K562 (cell line): ENCODE results near the gene NEU1. TPM values are rescaled to one million over a fixed set of nuclear protein-coding genes. Genes with fewer than 3 reads are reported as not detected.

Experiments used
- DPF2 ChIP-seq: fragments of 450-650 bp; IDR thresholded peaks from 2 replicates; pipeline ENCODE4 v1.6.1; 2016
- GABPB1 ChIP-seq: sonication (generic); formaldehyde crosslinking; IDR thresholded peaks from 2 replicates; pipeline ENCODE4 v1.8.0; 2022; ENCODE audit warnings: mild to moderate bottlenecking, missing genetic modification reagents
- GATA2 ChIP-seq: sonication (generic); formaldehyde crosslinking; IDR thresholded peaks from 2 replicates; pipeline ENCODE4 v1.4.0; 2020; ENCODE audit warnings: mild to moderate bottlenecking, missing genetic modification reagents
- KLF6 ChIP-seq: fragments of 250-450 bp; sonication (Bioruptor Pico); IDR thresholded peaks from 2 replicates; pipeline ENCODE4 v1.4.0; 2020; ENCODE audit warnings: mild to moderate bottlenecking, moderate library complexity, borderline replicate concordance
- LCOR ChIP-seq: sonication (generic); formaldehyde crosslinking; IDR thresholded peaks from 2 replicates; pipeline ENCODE4 v1.8.0; 2022; ENCODE audit warnings: mild to moderate bottlenecking, missing genetic modification reagents
- MIER1 ChIP-seq: fragments of 450-650 bp; IDR thresholded peaks from 2 replicates; pipeline ENCODE4 v1.6.1; 2016; ENCODE audit warnings: antibody characterized with exemption, mild to moderate bottlenecking, low read depth
- NBN ChIP-seq: fragments of 450-650 bp; IDR thresholded peaks from 2 replicates; pipeline ENCODE4 v1.6.1; 2016; ENCODE audit warnings: low read depth, mild to moderate bottlenecking
- PHB ChIP-seq: fragments of 250-450 bp; sonication (Bioruptor Pico); IDR thresholded peaks from 2 replicates; pipeline ENCODE4 v1.5.0; 2021
- PREB ChIP-seq: sonication (generic); formaldehyde crosslinking; IDR thresholded peaks from 2 replicates; pipeline ENCODE4 v1.8.1; 2023; ENCODE audit warnings: mild to moderate bottlenecking, missing genetic modification reagents
- SIX5 ChIP-seq, 2 experiments: IDR thresholded peaks; 2 replicates each; pipeline ENCODE4 v1.6.1; 2011; ENCODE audit warnings: low read length in 2 of 2, borderline replicate concordance in 1 of 2, low read depth in 1 of 2, mild to moderate bottlenecking in 1 of 2, moderate library complexity in 1 of 2; ENCODE audit not compliant: insufficient read depth in 1 of 2
- ZMIZ1 ChIP-seq, 2 experiments: fragments of 150-350 bp in 1 of 2; IDR thresholded peaks; 2 replicates each; pipeline ENCODE4 v1.6.1; 2012 to 2016; ENCODE audit warnings: low read depth in 2 of 2, low read length in 2 of 2, mild to moderate bottlenecking in 1 of 2, moderate library complexity in 1 of 2
- ZNF133 ChIP-seq: fragments of 250-450 bp; sonication (Bioruptor Pico); IDR thresholded peaks from 2 replicates; pipeline ENCODE4 v1.4.0; 2020; ENCODE audit warnings: mild to moderate bottlenecking
- ZNF134 ChIP-seq: fragments of 250-450 bp; sonication (Bioruptor Pico); conservative IDR thresholded peaks from 2 replicates; pipeline ENCODE4 v1.4.0; 2020
- ZNF212 ChIP-seq: fragments of 450-650 bp; formaldehyde crosslinking; IDR thresholded peaks from 2 replicates; pipeline ENCODE4 v1.4.0; 2020; ENCODE audit warnings: mild to moderate bottlenecking
- ZNF347 ChIP-seq: fragments of 450-650 bp; formaldehyde crosslinking; IDR thresholded peaks from 2 replicates; pipeline ENCODE4 v1.4.0; 2020; ENCODE audit warnings: low read depth, mild to moderate bottlenecking, moderate library complexity
- ZNF79 ChIP-seq: fragments of 250-450 bp; sonication (Bioruptor Pico); IDR thresholded peaks from 2 replicates; pipeline ENCODE4 v1.4.0; 2020; ENCODE audit warnings: low read depth, mild to moderate bottlenecking, moderate library complexity
- polyA plus RNA-seq, 8 experiments: library from polyadenylated mRNA; depleted of rRNA in 4 of 8; stranded (reverse) in 5 of 8; unstranded in 3 of 8; fragments of >200 nt; fragmentation: Nextera tagmentation in 2 of 8; fragmentation: Illumina TruSeq in 1 of 8; extraction: Ambion mirVana in 2 of 8; extraction: Trizol in 1 of 8; gene quantifications; 2 replicates each; pipeline versions ENCODE4 v1.2.1 to v1.2.3, GENCODE V29; 2011 to 2014; ENCODE audit warnings: inconsistent platforms in 1 of 8, missing spikeins in 1 of 8
- total RNA-seq, 7 experiments: library from RNA; depleted of rRNA in 6 of 7; stranded (reverse); fragments of >200 nt in 6 of 7; fragmentation: Illumina TruSeq in 2 of 7; extraction: Trizol in 2 of 7; gene quantifications; 2 replicates each; pipeline versions ENCODE4 v1.2.1 to v1.2.3, GENCODE V29; 2011 to 2021; ENCODE audit warnings: low replicate concordance in 1 of 7
- TF ChIP-seq, protein P1 (sequence below): fragments of 250-450 bp; sonication (Bioruptor Pico); IDR thresholded peaks from 2 replicates; pipeline ENCODE4 v1.5.0; 2021; ENCODE audit warnings: mild to moderate bottlenecking, moderate library complexity
- TF ChIP-seq, protein P2 (sequence below): sonication (generic); formaldehyde crosslinking; IDR thresholded peaks from 2 replicates; pipeline ENCODE4 v1.8.1; 2023; ENCODE audit warnings: mild to moderate bottlenecking, missing genetic modification reagents

The NEU1 gene
- total and polyA plus RNA-seq, 9 of the 15 experiments (the other 6 are each of a cell fraction or from before 2014, with no cell fraction given) = 14.8 to 67.8 (median 51.0) TPM

DNA sequence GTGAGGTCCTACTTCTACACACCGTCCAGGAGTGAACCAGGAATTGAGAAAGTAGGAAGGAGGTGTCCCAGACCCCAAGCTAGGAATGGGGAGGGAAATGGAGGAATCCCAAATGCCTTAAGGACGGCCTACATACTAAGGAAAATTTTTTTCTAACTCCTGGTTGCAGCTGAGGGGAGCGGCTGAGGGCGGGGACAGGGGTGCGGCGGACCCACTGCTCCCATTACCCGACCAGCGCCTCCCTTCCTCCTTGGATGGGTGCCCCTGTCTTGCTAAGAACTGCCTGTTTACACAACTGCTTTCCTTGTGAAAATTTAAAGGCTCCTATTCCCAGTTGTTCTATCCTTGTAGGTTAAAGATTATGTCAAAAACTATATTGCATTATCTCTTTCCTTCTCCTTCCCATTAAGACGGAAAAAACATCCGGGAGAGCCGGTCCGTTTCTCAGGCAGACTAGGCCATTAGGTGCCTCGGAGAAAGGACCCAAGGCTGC lies 35.8 kb downstream of the NEU1 start (continued):
- TF ChIP-seq ZMIZ1 (IDR thresholded peaks at IDR 0.05; ENCODE audit: low read depth in 2 of 2, low read length in 2 of 2) (peak in 1 of 2 experiments; percentile 50; a peak in 2 of 4 replicates), ZNF347 (0 out of 2 replicates have a peak, but pooled peaks have one; percentile 71), MIER1 (no peak), GATA2 (CRISPR knock-in tag) (no peak), DPF2 (no peak), KLF6 (CRISPR knock-in tag) (peak; percentile 89), PREB (CRISPR knock-in tag) (0 out of 2 replicates have a peak, but pooled peaks have one; percentile 67), SIX5 (IDR thresholded peaks at IDR 0.05; ENCODE audit: borderline replicate concordance in 1 of 2, insufficient read depth in 1 of 2, low read depth in 1 of 2, low read length in 2 of 2) (no peak), NBN (no peak), GABPB1 (CRISPR knock-in tag) (peak; percentile 55; the same call in 1 of the 2 replicates), ZNF79 (0 out of 2 replicates have a peak, but pooled peaks have one; percentile 16), ZNF134 (CRISPR knock-in tag) (no peak), LCOR (CRISPR knock-in tag) (no peak; the same call in 1 of the 2 replicates), ZNF212 (peak; percentile 82; the same call in 1 of the 2 replicates), PHB (CRISPR knock-in tag) (0 out of 2 replicates have a peak, but pooled peaks have one; percentile 41), ZNF133 (CRISPR knock-in tag) (peak; percentile 48; the same call in 1 of the 2 replicates)
- TF ChIP-seq, protein P1, sequence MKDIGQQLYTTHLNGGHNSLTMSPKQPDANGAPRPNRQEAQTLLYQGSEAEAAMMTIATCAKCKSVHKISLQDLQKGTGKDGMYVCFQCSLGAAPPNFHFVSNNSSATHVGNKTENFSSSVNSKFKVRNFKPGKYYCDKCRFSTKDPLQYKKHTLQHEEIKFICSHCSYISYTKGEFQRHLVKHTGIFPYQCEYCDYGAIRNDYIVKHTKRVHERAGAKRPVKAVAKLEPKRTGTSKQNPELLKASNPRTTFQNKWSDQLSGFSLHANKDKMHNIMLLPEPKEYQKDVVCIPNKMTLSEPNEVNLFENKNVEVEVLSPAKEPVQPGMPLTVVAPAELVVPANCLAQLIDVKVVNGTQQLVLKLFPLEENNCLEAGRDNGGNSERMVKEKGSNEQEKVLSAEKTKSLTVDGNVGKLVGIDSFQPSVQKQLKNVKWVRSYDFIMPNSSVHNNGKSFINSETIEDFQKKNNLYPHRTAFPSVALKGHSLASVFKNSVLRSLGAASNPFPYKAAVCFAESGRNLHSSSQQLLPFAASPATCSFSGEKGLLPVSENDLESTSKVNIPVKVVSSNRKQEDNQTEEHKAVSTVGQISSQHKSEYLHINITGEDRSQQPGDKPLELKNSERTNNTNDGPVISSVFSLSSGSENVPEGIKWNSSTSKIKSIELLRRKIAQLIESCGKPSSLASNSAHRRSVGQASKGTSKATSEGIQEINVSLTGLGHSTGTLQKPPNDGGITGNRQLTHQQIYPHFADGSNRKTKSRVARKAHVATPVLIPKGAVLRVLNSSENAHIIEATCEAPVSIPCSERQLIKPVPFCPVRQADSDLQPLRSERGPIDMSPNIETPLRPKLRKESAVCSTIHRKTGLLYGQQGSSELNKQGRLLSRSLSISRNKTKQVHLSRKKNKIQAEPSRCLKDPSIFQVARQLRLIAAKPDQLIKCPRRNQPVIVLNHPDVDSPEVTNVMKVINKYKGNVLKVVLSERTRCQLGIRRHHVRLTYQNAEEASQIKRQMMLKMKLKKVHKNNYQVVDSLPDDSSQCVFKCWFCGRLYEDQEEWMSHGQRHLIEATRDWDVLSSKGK (CRISPR knock-in tag) = no peak
- TF ChIP-seq, protein P2, sequence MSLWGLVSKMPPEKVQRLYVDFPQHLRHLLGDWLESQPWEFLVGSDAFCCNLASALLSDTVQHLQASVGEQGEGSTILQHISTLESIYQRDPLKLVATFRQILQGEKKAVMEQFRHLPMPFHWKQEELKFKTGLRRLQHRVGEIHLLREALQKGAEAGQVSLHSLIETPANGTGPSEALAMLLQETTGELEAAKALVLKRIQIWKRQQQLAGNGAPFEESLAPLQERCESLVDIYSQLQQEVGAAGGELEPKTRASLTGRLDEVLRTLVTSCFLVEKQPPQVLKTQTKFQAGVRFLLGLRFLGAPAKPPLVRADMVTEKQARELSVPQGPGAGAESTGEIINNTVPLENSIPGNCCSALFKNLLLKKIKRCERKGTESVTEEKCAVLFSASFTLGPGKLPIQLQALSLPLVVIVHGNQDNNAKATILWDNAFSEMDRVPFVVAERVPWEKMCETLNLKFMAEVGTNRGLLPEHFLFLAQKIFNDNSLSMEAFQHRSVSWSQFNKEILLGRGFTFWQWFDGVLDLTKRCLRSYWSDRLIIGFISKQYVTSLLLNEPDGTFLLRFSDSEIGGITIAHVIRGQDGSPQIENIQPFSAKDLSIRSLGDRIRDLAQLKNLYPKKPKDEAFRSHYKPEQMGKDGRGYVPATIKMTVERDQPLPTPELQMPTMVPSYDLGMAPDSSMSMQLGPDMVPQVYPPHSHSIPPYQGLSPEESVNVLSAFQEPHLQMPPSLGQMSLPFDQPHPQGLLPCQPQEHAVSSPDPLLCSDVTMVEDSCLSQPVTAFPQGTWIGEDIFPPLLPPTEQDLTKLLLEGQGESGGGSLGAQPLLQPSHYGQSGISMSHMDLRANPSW (CRISPR knock-in tag) = no peak
